Heart right ventricle (tissue), 16 donors: ENCODE results near the gene TRIM59. TPM values are rescaled to one million over a fixed set of nuclear protein-coding genes. Genes with fewer than 3 reads are reported as not detected.

Experiments
- ATAC-seq, 8 donors: fragments of 200-7000 bp; cut with Tn5 transposase; one replicate each; pipeline ENCODE4 v1.9.1; 2020; ENCODE audit warnings: mild to moderate bottlenecking in 8 of 8, moderate library complexity in 8 of 8, moderate number of reproducible peaks in 1 of 8
- DNase-seq, 2 donors: peaks; one replicate each; pipeline ENCODE4 v3.0.0-alpha.2; 2020
- H3K27ac ChIP-seq, 10 donors: fragments of 200-600 bp; sonication (generic) in 2 of 10; one replicate each; pipeline versions ENCODE4 v1.5.0 to v1.8.0; 2020 to 2022; ENCODE audit warnings: mild to moderate bottlenecking in 3 of 10
- H3K27me3 ChIP-seq, 7 donors: fragments of 200-600 bp; one replicate each; pipeline ENCODE4 v1.8.0; 2021 to 2022; ENCODE audit warnings: mild to moderate bottlenecking in 2 of 7
- H3K36me3 ChIP-seq, 9 donors: fragments of 200-600 bp; sonication (generic) in 1 of 9; one replicate each; pipeline versions ENCODE4 v1.5.0 to v1.8.0; 2020 to 2022; ENCODE audit warnings: mild to moderate bottlenecking in 2 of 9
- H3K4me1 ChIP-seq, 9 donors: fragments of 200-600 bp; sonication (generic) in 1 of 9; one replicate each; pipeline versions ENCODE4 v1.5.0 to v1.8.0; 2020 to 2022; ENCODE audit warnings: mild to moderate bottlenecking in 4 of 9
- H3K4me3 ChIP-seq, 10 donors: fragments of 200-600 bp; sonication (generic) in 2 of 10; one replicate each; pipeline versions ENCODE4 v1.5.0 to v1.8.0; 2020 to 2022; ENCODE audit warnings: mild to moderate bottlenecking in 7 of 10, moderate library complexity in 2 of 10
- H3K9me3 ChIP-seq, 11 donors: fragments of 200-600 bp in 10 of 11; sonication (generic) in 2 of 11; one replicate each; pipeline versions ENCODE4 v1.5.0 to v1.8.0; 2013 to 2022; ENCODE audit warnings: mild to moderate bottlenecking in 2 of 11, control low read depth in 1 of 11, moderate library complexity in 1 of 11
- CTCF ChIP-seq, 9 donors: fragments of 200-600 bp; sonication (generic) in 2 of 9; IDR thresholded peaks; one replicate each; pipeline versions ENCODE4 v1.5.0 to v1.8.0; 2021 to 2022; ENCODE audit warnings: antibody characterized with exemption in 9 of 9, mild to moderate bottlenecking in 5 of 9, moderate library complexity in 1 of 9
- WGBS, 2 donors: extraction: QIAGEN DNeasy Blood & Tissue Kit; methylation state at CpG; one replicate each; pipeline ENCODE4 v1.1.7; 2013; ENCODE audit warnings: inconsistent platforms in 1 of 2; 5-methylcytosine and 5-hydroxymethylcytosine counted together
- intact Hi-C, 10 donors: fragments of 100-400 bp; cut with DNase I; formaldehyde crosslinking; loops; one replicate each; pipeline versions ENCODE4 v1.11.1 to v1.14.2; 2022
- polyA plus RNA-seq, 2 donors: library from polyadenylated mRNA; stranded (reverse); fragments of 200-250 nt; gene quantifications; one replicate each; pipeline ENCODE4 v1.2.3, GENCODE V29; 2013
- total RNA-seq, 10 donors: library from RNA; stranded (reverse); fragmentation: NEBNext Ultra II Directional in 3 of 10; extraction: Animal tissue kit (Norgen Biotek cat#: 25700) in 3 of 10; gene quantifications; one replicate each; pipeline versions ENCODE4 v1.2.1 to v1.2.4, GENCODE V29; 2021 to 2023
- donor health status: Arrhythmogenic right ventricular cardiomyopathy.
- donor health status: ischemic (EF 13 %, LVEDD 7.1; RV severe dilation, severe dysfunction).
- donor health status: healthy with polysubstance abuse.
- donor health status: DM: no; HTN: yes; CAD: no.
- donor health status: DM: no; HTN: no; CAD: no.
- donor health status: ischemic (EF 25% LVEDD 6.9; RV normal size, moderate dysfunction).
- donor health status: ischemic (EF 25% LVEDD 5.7; RV mildly dilated, moderate dysfunction).
- donor health status: healthy.
- donor health status: DM: yes; HTN: yes; CAD: no.
- donor health status: Ischemic cardiomyopathy.
- donor health status: ischemic (EF 35%, LVEDD 5.7; RV mildly dilated, moderate dysfunction).
- donor health status: nonischemic (EF 11% LVEDD 7.7; RV severe dilation, severe dysfunction).
- donor health status: DM: yes; HTN: yes; CAD: no.
- donor health status: PGD.
- donor health status: ischemic (EF 29% LVEDD 5.4; RV normal size, mild dysfunction).
- donor health status: nonischemic (EF 23%, LVEDD 6.1; RV moderate dilation, normal function).

TRIM59 gene
- total and polyA plus RNA-seq, 12 donors: 0.10 to 2.8 (median 0.32) TPM; not detected in 1

- DNase-seq (no peak), ATAC-seq (no peak)
- no peak for TF ChIP-seq CTCF (IDR thresholded peaks at IDR 0.05)
- intact Hi-C loops: no loop called here
- Histone ChIP-seq H3K36me3 (peaks cover 0 to 4% (median 0%) of the 10 kb centered on the region in 9 donors), H3K9me3 (no peaks in the 10 kb centered on the region), H3K4me1 (no peaks in the 10 kb centered on the region), H3K27ac (no peak overlapping the region), H3K27me3 (peaks cover 0 to 11% (median 0%) of the 10 kb centered on the region in 7 donors), H3K4me3 (no peak overlapping the region)
- 85 to 86% methylated on average over 5 of the region's 5 CpGs for WGBS, 2 donors
These were observed 28.8 kb upstream of the TRIM59 start for GRCh38 chr3:160478338-160478737.

- intact Hi-C loops: no loop called here
- Histone ChIP-seq H3K27ac (no peak overlapping the region), H3K36me3 (peaks cover 0 to 4% (median 0%) of the 10 kb centered on the region in 9 donors), H3K9me3 (no peaks in the 10 kb centered on the region), H3K4me1 (no peaks in the 10 kb centered on the region), H3K27me3 (peaks cover 0 to 11% (median 0%) of the 10 kb centered on the region in 7 donors), H3K4me3 (no peak overlapping the region)
- ATAC-seq: no peak
- TF ChIP-seq CTCF (IDR thresholded peaks at IDR 0.05): no peak
- DNase-seq: no peak
- 58 to 64% methylated on average over 5 of the region's 5 CpGs for WGBS, 2 donors
These were observed 28.2 kb upstream of the TRIM59 start for GRCh38 chr3:160477750-160478149.

- H3K4me1 ChIP-seq: no peaks in the 10 kb centered on the region
- H3K27ac ChIP-seq: no peak overlapping the region
- H3K4me3 ChIP-seq: no peak overlapping the region
- peaks cover 0 to 2% (median 0%) of the 10 kb centered on the region in 9 donors for H3K36me3 ChIP-seq
- DNase-seq: no peak
- peaks cover 0 to 9% (median 0%) of the 10 kb centered on the region in 11 donors for H3K9me3 ChIP-seq
- intact Hi-C loops: no loop called here
- peaks cover 0 to 11% (median 0%) of the 10 kb centered on the region in 7 donors for H3K27me3 ChIP-seq
- TF ChIP-seq CTCF (IDR thresholded peaks at IDR 0.05): no peak
- no peak for ATAC-seq
- 98 to 100% methylated on average over 2 of the region's 2 CpGs for WGBS, 2 donors
These were observed 26.3 kb upstream of the TRIM59 start for GRCh38 chr3:160475884-160476283.

- Histone ChIP-seq H3K27ac (no peak overlapping the region), H3K4me1 (no peaks in the 10 kb centered on the region), H3K9me3 (peaks cover 0 to 17% (median 0%) of the 10 kb centered on the region in 11 donors), H3K27me3 (peaks cover 0 to 11% (median 0%) of the 10 kb centered on the region in 7 donors), H3K4me3 (no peak overlapping the region), H3K36me3 (no peaks in the 10 kb centered on the region)
- TF ChIP-seq CTCF (IDR thresholded peaks at IDR 0.05): no peak
- ATAC-seq: no peak
- no peak for DNase-seq
- WGBS, 2 donors: 83 to 97% methylated on average over 2 of the region's 2 CpGs
- intact Hi-C loops: no loop called here
These were observed 25.6 kb upstream of the TRIM59 start for GRCh38 chr3:160475153-160475552.
